Prostate gland (tissue), 2 donors: ENCODE results near the gene PLXDC2. TPM values are rescaled to one million over a fixed set of nuclear protein-coding genes. Genes with fewer than 3 reads are reported as not detected.
A peak's percentile ranks its signal among the peaks of the same experiment; 100 is the strongest.

ENCODE experiments used
- DNase-seq: peaks from one replicate; pipeline ENCODE4 v3.0.0-alpha.2; 2019; ENCODE audit warnings: low spot score
- H3K27ac ChIP-seq, 2 donors: fragments of 200-600 bp; sonication (generic); 2 replicates each; pipeline ENCODE4 v1.5.1; 2017 to 2019
- H3K27me3 ChIP-seq: fragments of 200-600 bp; sonication (generic); replicated peaks from 2 replicates; pipeline ENCODE4 v1.5.1; 2019; ENCODE audit not compliant: insufficient read depth
- H3K36me3 ChIP-seq, 2 donors: fragments of 200-600 bp; sonication (generic); 1 replicate in 1 of 2; 2 replicates in 1 of 2; pipeline versions ENCODE4 v1.5.1 to v1.8.1; 2017 to 2019
- H3K4me1 ChIP-seq: fragments of 200-600 bp; sonication (generic); replicated peaks from 2 replicates; pipeline ENCODE4 v1.5.1; 2019
- H3K4me3 ChIP-seq, 2 donors: fragments of 200-600 bp; sonication (generic); 2 replicates each; pipeline ENCODE4 v1.5.1; 2017 to 2019
- H3K9me3 ChIP-seq: fragments of 200-600 bp; sonication (generic); 2 replicates; pipeline ENCODE4 v1.5.1; 2017
- POLR2A ChIP-seq: fragments of 450-650 bp; IDR thresholded peaks from one replicate; pipeline ENCODE4 v1.6.1; 2016; ENCODE audit warnings: antibody characterized with exemption, mild to moderate bottlenecking
- POLR2AphosphoS5 ChIP-seq: sonication (generic); formaldehyde crosslinking; IDR thresholded peaks from one replicate; pipeline ENCODE4 v1.6.1; 2017; ENCODE audit warnings: antibody characterized with exemption
- WGBS: methylation state at CpG from one replicate; pipeline ENCODE4 v1.1.5; 2018; 5-methylcytosine and 5-hydroxymethylcytosine counted together
- intact Hi-C: fragments of 100-400 bp; cut with DNase I; formaldehyde crosslinking; loops from one replicate; pipeline ENCODE4 v1.14.2; 2022
- total RNA-seq, 2 donors: library from RNA; depleted of rRNA; stranded (reverse); fragments of >200 nt; gene quantifications; one replicate each; pipeline ENCODE4 v1.1.0, GENCODE V29; 2016
- TF ChIP-seq, protein P1 (sequence below), 4 experiments: fragments of 200-600 bp in 2 of 4; fragments of 450-650 bp in 2 of 4; sonication (generic) in 2 of 4; IDR thresholded peaks; 1 replicate in 3 of 4; 2 replicates in 1 of 4; pipeline ENCODE4 v1.5.1; 2016 to 2019; ENCODE audit warnings: antibody characterized with exemption in 4 of 4, mild to moderate bottlenecking in 2 of 4, moderate library complexity in 2 of 4

The PLXDC2 gene
- total RNA-seq, 2 donors from 2014 or later, result 19.6 to 83.6 TPM

DNA sequence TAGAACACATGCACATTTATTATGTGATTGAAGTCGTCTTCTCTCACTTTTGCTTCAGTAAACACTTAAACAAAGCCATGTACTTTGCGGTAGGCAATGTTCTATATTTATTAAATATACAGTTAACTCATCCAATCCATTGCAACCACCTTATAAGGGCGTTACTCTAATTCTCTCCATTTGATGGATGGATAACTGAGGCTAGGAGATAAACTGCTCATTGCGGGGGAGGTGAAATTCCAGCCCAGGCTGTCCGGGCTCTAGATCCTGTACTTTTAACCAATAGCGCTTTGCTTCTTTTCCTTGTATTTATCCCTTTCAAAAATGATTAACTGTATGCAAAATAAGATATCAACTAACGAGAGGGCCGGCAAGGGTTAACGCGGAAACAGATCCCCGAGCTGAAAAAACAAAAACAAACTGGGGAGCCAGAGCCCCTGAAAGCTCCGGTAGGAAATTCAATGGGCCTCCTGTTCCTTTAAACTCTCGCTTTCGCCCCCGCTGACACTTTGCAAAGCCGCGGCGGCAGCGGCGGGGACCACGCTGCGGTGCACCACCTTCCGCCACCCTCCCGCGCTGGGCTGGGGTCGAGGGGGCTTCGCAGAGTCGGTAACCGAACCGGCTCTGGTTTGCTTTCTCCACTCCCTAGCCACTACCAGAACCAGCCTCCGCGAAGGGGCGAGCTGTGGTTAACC is 1.0 kb upstream of the PLXDC2 start:
- H3K27me3 ChIP-seq, result no peaks in the 10 kb centered on the region
- TF ChIP-seq POLR2A (no peak), POLR2AphosphoS5 (no peak)
- TF ChIP-seq, protein P1, sequence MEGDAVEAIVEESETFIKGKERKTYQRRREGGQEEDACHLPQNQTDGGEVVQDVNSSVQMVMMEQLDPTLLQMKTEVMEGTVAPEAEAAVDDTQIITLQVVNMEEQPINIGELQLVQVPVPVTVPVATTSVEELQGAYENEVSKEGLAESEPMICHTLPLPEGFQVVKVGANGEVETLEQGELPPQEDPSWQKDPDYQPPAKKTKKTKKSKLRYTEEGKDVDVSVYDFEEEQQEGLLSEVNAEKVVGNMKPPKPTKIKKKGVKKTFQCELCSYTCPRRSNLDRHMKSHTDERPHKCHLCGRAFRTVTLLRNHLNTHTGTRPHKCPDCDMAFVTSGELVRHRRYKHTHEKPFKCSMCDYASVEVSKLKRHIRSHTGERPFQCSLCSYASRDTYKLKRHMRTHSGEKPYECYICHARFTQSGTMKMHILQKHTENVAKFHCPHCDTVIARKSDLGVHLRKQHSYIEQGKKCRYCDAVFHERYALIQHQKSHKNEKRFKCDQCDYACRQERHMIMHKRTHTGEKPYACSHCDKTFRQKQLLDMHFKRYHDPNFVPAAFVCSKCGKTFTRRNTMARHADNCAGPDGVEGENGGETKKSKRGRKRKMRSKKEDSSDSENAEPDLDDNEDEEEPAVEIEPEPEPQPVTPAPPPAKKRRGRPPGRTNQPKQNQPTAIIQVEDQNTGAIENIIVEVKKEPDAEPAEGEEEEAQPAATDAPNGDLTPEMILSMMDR (IDR thresholded peaks at IDR 0.05), result peak in 1 of 4 experiments; percentile 17
- H3K4me3 ChIP-seq, result peak overlapping the region; percentile 75 to 77
- H3K27ac ChIP-seq, result peak overlapping the region; percentile 86
- WGBS, result 3% methylated on average over 33 of the region's 33 CpGs
- no peaks in the 10 kb centered on the region for H3K9me3 ChIP-seq
- no peaks in the 10 kb centered on the region for H3K4me1 ChIP-seq
- no peak for DNase-seq
- H3K36me3 ChIP-seq, result no peaks in the 10 kb centered on the region
- intact Hi-C loops, result loop anchor here (5.0 to 10.0 kb wide), 2 partner anchors 400 to 952 kb away; no protein-coding TSS in a partner anchor

GRCh38 chr10:19815731-19816410 is 361 bp upstream of the PLXDC2 start:
- no peaks in the 10 kb centered on the region for H3K36me3 ChIP-seq
- under 1% methylated on average over 51 of the region's 57 CpGs for WGBS
- intact Hi-C loops, result loop anchor here (5.0 to 10.0 kb wide), 2 partner anchors 401 to 951 kb away; no protein-coding TSS in a partner anchor
- H3K9me3 ChIP-seq, result no peaks in the 10 kb centered on the region
- peak overlapping the region; percentile 86 for H3K27ac ChIP-seq
- H3K4me3 ChIP-seq, result peak overlapping the region; percentile 75 to 77
- DNase-seq, result peak; percentile 79
- H3K27me3 ChIP-seq, result no peaks in the 10 kb centered on the region
- no peaks in the 10 kb centered on the region for H3K4me1 ChIP-seq
- TF ChIP-seq POLR2A (peak; percentile 36), POLR2AphosphoS5 (peak; percentile 28)
- TF ChIP-seq, protein P1 (IDR thresholded peaks at IDR 0.05), result no peak

GRCh38 chr10:19817231-19817933 is 1.1 kb downstream of the PLXDC2 start:
- peak overlapping the region; percentile 86 for H3K27ac ChIP-seq
- WGBS, result under 1% methylated on average over 27 of the region's 27 CpGs
- DNase-seq, result peak; percentile 38
- no peaks in the 10 kb centered on the region for H3K4me1 ChIP-seq
- intact Hi-C loops, result loop anchor here (5.0 to 10.0 kb wide), 2 partner anchors 403 to 950 kb away; no protein-coding TSS in a partner anchor
- H3K36me3 ChIP-seq, result no peaks in the 10 kb centered on the region
- no peaks in the 10 kb centered on the region for H3K9me3 ChIP-seq
- no peaks in the 10 kb centered on the region for H3K27me3 ChIP-seq
- H3K4me3 ChIP-seq, result peak overlapping the region; percentile 75 to 77
- TF ChIP-seq POLR2A (no peak), POLR2AphosphoS5 (no peak)
- TF ChIP-seq, protein P1 (IDR thresholded peaks at IDR 0.05), result peak in 1 of 4 experiments; percentile 18

GRCh38 chr10:19818876-19819275 is 2.6 kb downstream of the PLXDC2 start:
- TF ChIP-seq, protein P1 (IDR thresholded peaks at IDR 0.05), result no peak
- no peak for TF ChIP-seq POLR2AphosphoS5
- no peak for TF ChIP-seq POLR2A
- H3K9me3 ChIP-seq, result no peaks in the 10 kb centered on the region
- no peak for DNase-seq
- H3K4me3 ChIP-seq, result peak overlapping the region in 1 of 2 donors; percentile 75
- no peaks in the 10 kb centered on the region for H3K27me3 ChIP-seq
- intact Hi-C loops, result loop anchor here (5.0 to 10.0 kb wide), 2 partner anchors 404 to 948 kb away; no protein-coding TSS in a partner anchor
- H3K4me1 ChIP-seq, result no peaks in the 10 kb centered on the region
- H3K36me3 ChIP-seq, result no peaks in the 10 kb centered on the region
- WGBS, result 3% methylated on average over 1 of the region's 1 CpG
- H3K27ac ChIP-seq, result no peak overlapping the region
